ENCODE results near the gene GSTT4.

DNA sequence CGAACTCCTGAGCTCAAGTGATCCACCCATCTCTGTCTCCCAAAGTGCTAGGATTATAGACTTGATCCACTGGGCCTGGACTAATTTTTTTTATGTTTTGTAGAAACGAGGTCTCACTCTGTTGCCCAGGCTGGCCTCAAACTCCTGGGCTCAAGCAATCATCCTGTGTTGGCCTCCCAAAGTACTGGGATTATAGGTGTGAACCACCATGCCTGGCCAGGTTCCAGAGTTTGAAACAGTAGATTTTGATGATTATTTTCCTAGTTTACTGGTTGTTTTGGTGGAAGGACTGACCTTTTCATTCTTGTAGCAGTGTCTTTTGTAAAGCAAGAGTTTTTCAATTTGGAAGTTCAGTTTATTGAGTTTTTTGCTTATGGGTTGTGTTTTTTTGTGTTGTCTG, 20.8 kb upstream of the GSTT4 start:
- TF ChIP-seq, protein P1, sequence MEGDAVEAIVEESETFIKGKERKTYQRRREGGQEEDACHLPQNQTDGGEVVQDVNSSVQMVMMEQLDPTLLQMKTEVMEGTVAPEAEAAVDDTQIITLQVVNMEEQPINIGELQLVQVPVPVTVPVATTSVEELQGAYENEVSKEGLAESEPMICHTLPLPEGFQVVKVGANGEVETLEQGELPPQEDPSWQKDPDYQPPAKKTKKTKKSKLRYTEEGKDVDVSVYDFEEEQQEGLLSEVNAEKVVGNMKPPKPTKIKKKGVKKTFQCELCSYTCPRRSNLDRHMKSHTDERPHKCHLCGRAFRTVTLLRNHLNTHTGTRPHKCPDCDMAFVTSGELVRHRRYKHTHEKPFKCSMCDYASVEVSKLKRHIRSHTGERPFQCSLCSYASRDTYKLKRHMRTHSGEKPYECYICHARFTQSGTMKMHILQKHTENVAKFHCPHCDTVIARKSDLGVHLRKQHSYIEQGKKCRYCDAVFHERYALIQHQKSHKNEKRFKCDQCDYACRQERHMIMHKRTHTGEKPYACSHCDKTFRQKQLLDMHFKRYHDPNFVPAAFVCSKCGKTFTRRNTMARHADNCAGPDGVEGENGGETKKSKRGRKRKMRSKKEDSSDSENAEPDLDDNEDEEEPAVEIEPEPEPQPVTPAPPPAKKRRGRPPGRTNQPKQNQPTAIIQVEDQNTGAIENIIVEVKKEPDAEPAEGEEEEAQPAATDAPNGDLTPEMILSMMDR (conservative IDR thresholded peaks at IDR 0.05 in 1 of 2, IDR thresholded peaks at IDR 0.05 in 1 of 2; ENCODE audit: extremely low read depth in 1 of 2, insufficient read depth in 1 of 2, low read depth in 1 of 2, low read length in 2 of 2) = no peak
- no peak for TF ChIP-seq EZH2 (IDR thresholded peaks at IDR 0.05; ENCODE audit: borderline replicate concordance, low read length)

Data from mammary epithelial cell (primary cell).